OCI-LY3 (cell line): ENCODE measurements around the gene DROSHA.

Experiments
- H2AFZ ChIP-seq: fragments of 200-600, 300-600 bp; shearing (Covaris generic); 2 replicates; pipeline ENCODE4 v1.6.0; 2014; ENCODE audit warnings: antibody characterized with exemption, low read depth, low read length
- H3K27ac ChIP-seq: fragments of 200-600, 300-600 bp; sonication (generic); 2 replicates; pipeline ENCODE4 v1.5.1; 2014; ENCODE audit warnings: mild to moderate bottlenecking, low read length, moderate library complexity, mixed read lengths
- H3K27me3 ChIP-seq: fragments of 200-600, 300-600 bp; sonication (generic); 2 replicates; pipeline ENCODE4 v1.6.1; 2014; ENCODE audit warnings: low read depth, low read length, mixed read lengths
- H3K36me3 ChIP-seq: fragments of 200-600, 300-600 bp; sonication (generic); replicated peaks from 2 replicates; pipeline ENCODE3; 2014; ENCODE audit warnings: low read depth, low read length, mixed read lengths
- H3K4me1 ChIP-seq: fragments of 300-600, 200-600 bp; sonication (generic); 2 replicates; pipeline ENCODE4 v1.6.1; 2014; ENCODE audit warnings: low read length, mixed read lengths
- H3K4me2 ChIP-seq: fragments of 200-600, 300-600 bp; sonication (generic); 2 replicates; pipeline ENCODE4 v1.6.1; 2014; ENCODE audit warnings: low read length, mixed read lengths
- H3K4me3 ChIP-seq: fragments of 300-600, 200-600 bp; sonication (generic); 2 replicates; pipeline ENCODE4 v1.5.1; 2014; ENCODE audit warnings: antibody characterized with exemption, mild to moderate bottlenecking, low read length, moderate library complexity
- H3K79me2 ChIP-seq: fragments of 300-600, 200-600 bp; shearing (Covaris generic); 2 replicates; pipeline ENCODE4 v1.6.1; 2014; ENCODE audit warnings: mild to moderate bottlenecking, low read length, mixed read lengths
- H3K9ac ChIP-seq: fragments of 300-600, 200-600 bp; shearing (Covaris generic); 2 replicates; pipeline ENCODE4 v1.6.0; 2014; ENCODE audit warnings: mild to moderate bottlenecking, low read length, moderate library complexity
- H3K9me3 ChIP-seq: fragments of 200-600, 300-600 bp; shearing (Covaris generic); 2 replicates; pipeline ENCODE4 v1.6.1; 2014; ENCODE audit warnings: low read length, mixed read lengths; ENCODE audit not compliant: insufficient read depth
- H4K20me1 ChIP-seq: fragments of 200-600, 300-600 bp; sonication (generic); 2 replicates; pipeline ENCODE4 v1.6.1; 2016; ENCODE audit warnings: low read length, mixed read lengths; ENCODE audit not compliant: insufficient read depth
- EZH2phosphoT487 ChIP-seq: fragments of 200-600 bp; shearing (Covaris generic); IDR thresholded peaks from 2 replicates; pipeline ENCODE4 v1.6.1; 2018; ENCODE audit warnings: antibody characterized with exemption, mixed run types, low read depth
- TF ChIP-seq, protein P1 (sequence below): fragments of 200-600, 300-600 bp; sonication (generic); IDR thresholded peaks from 2 replicates; pipeline ENCODE4 v1.5.1; 2014; ENCODE audit warnings: antibody characterized with exemption, low read length, low read depth

Gene DROSHA

DNA sequence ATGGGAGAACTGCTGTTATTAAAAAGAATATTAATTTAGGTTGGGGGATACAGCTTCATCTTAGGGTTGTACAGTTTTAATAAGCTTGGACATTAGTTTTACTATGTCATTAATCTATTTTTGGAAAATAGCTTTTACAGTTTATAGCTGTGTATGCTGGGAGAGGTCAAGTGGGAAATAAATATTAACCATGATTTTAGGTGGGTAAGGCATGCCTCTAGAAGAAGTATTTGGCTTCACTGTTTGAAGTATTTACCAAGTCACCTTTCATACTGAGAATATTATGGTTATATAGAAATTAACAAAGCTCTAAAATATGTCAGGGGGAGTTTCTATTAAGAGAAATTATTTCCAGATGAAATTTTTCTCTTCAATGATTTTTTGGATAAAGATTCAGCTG lies 5.5 kb upstream of the DROSHA start:
- H3K36me3 ChIP-seq, result peaks cover 8% of the 10 kb centered on the region
- TF ChIP-seq, protein P1, sequence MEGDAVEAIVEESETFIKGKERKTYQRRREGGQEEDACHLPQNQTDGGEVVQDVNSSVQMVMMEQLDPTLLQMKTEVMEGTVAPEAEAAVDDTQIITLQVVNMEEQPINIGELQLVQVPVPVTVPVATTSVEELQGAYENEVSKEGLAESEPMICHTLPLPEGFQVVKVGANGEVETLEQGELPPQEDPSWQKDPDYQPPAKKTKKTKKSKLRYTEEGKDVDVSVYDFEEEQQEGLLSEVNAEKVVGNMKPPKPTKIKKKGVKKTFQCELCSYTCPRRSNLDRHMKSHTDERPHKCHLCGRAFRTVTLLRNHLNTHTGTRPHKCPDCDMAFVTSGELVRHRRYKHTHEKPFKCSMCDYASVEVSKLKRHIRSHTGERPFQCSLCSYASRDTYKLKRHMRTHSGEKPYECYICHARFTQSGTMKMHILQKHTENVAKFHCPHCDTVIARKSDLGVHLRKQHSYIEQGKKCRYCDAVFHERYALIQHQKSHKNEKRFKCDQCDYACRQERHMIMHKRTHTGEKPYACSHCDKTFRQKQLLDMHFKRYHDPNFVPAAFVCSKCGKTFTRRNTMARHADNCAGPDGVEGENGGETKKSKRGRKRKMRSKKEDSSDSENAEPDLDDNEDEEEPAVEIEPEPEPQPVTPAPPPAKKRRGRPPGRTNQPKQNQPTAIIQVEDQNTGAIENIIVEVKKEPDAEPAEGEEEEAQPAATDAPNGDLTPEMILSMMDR, result no peak
- TF ChIP-seq EZH2phosphoT487, result no peak

DNA sequence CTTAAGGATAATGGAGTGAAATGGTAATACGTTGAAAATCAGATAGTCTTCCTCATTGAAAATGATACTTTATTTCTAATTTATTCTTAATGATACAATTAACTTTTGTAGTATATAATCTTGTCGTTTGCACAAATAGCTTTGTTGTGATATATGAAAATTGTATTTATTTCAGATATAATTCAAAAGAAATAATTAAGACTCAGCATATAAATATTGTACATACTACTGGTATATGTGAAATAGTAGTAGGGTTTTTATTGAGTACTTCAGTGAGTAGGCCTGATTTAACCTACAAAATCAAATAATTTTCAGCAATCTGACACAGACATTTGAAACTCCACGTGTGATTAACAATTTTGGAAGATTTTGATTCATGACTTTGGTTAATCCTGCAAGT lies 5.0 kb upstream of the DROSHA start:
- Histone ChIP-seq H3K9ac (no peak overlapping the region), H3K9me3 (no peaks in the 10 kb centered on the region), H3K36me3 (peaks cover 8% of the 10 kb centered on the region), H3K27ac (no peak overlapping the region), H3K4me2 (no peak overlapping the region), H4K20me1 (no peaks in the 10 kb centered on the region), H3K4me1 (peaks cover 5% of the 10 kb centered on the region), H3K4me3 (no peak overlapping the region), H3K27me3 (no peaks in the 10 kb centered on the region), H3K79me2 (peaks cover 17% of the 10 kb centered on the region), H2AFZ (no peak overlapping the region)
- TF ChIP-seq, protein P1, result no peak
- TF ChIP-seq EZH2phosphoT487, result no peak

More for the DNA sequence above, 5.5 kb upstream of the DROSHA start:
- Histone ChIP-seq H3K27ac (no peak overlapping the region), H3K9ac (no peak overlapping the region), H3K4me1 (peaks cover 5% of the 10 kb centered on the region), H2AFZ (no peak overlapping the region), H3K9me3 (no peaks in the 10 kb centered on the region), H3K79me2 (peaks cover 15% of the 10 kb centered on the region), H3K4me3 (no peak overlapping the region), H3K27me3 (no peaks in the 10 kb centered on the region), H4K20me1 (no peaks in the 10 kb centered on the region), H3K4me2 (no peak overlapping the region)

DNA sequence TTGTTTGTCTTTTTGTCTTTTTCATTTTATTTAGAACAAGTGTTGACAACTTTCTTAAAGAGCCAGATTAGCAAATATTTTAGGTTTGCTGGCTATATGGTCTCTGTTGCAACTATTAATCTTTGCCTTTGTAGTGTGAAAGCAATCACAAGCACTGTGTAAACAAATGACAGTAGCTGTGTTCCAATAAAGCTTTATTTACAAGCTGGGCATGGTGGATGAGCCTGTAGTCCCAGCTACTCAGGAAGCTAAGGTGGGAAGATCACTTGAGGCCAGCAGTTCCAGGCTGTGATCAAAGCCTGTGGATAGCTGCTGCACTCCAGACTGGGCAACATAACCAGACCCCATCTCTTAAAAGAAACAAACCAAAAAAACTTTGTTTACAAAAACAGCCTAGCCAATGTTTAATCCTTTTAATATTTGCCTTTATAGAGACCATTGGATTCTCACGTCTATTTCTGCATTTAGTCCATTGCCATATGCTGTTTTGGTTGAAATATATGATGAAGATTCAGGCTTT lies 2.7 kb upstream of the DROSHA start:
- Histone ChIP-seq H3K4me1 (peaks cover 18% of the 10 kb centered on the region), H3K9me3 (no peaks in the 10 kb centered on the region), H3K36me3 (peaks cover 4% of the 10 kb centered on the region), H3K4me2 (no peak overlapping the region), H3K27me3 (no peaks in the 10 kb centered on the region), H2AFZ (no peak overlapping the region), H3K27ac (no peak overlapping the region), H3K4me3 (no peak overlapping the region), H4K20me1 (no peaks in the 10 kb centered on the region; the same call in 1 of the 2 replicates), H3K79me2 (peaks cover 37% of the 10 kb centered on the region), H3K9ac (no peak overlapping the region)
- TF ChIP-seq EZH2phosphoT487, result no peak
- TF ChIP-seq, protein P1, result no peak

DNA sequence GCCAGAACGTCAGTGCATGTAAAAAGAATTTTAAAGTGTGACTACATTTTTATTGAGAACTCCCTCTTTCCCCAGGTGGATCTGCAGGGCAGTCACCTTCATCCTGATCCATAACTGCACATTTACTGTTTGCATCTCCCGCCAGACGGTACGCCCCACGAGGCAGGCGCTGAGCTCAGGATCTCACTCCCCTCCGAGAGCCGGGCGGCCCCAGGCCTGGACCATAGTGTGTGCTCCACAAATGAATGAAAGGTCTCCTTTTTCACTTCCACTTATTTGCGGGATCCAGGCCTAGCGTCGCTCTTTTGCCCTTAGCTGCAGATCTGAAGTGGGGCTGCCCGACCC lies 378 bp downstream of the DROSHA start:
- Histone ChIP-seq H3K4me3 (peak overlapping the region; percentile 83), H3K79me2 (peaks cover 40% of the 10 kb centered on the region), H4K20me1 (no peaks in the 10 kb centered on the region; the same call in 1 of the 2 replicates), H3K9me3 (no peaks in the 10 kb centered on the region), H3K4me1 (peaks cover 18% of the 10 kb centered on the region), H3K27me3 (no peaks in the 10 kb centered on the region), H3K27ac (peak overlapping the region; percentile 51), H3K9ac (peak overlapping the region; percentile 93), H2AFZ (no peak overlapping the region; the same call in 1 of the 2 replicates), H3K36me3 (no peaks in the 10 kb centered on the region), H3K4me2 (peak overlapping the region; percentile 99)
- no peak for TF ChIP-seq EZH2phosphoT487
- TF ChIP-seq, protein P1, result no peak
